GM12878 (cell line): Measurements from ENCODE around the gene SRSF11. TPM values are rescaled to one million over a fixed set of nuclear protein-coding genes. Genes with fewer than 3 reads are reported as not detected.

ENCODE experiments used
- ATAC-seq: fragments of 200-7000 bp; cut with Tn5 transposase; 3 replicates; pipeline ENCODE4 v1.9.1; 2020; ENCODE audit warnings: mild to moderate bottlenecking, moderate library complexity
- BruUV-seq: library from RNA; stranded (reverse); fragments of 400-500 nt; replicated peaks from 2 replicates; lab custom pipeline; 2021; lab: Mats Ljungman, UMichigan
- CTCF ChIA-PET: fragments of 300-600 bp; sonication (Branson Sonifier 250); formaldehyde crosslinking; extraction: SDS; loops from one replicate; lab custom pipeline; 2021; ENCODE audit warnings: inconsistent platforms; lab: Yijun Ruan, JAX
- POLR2A ChIA-PET: fragments of 350-600 bp; formaldehyde crosslinking; extraction: SDS; loops from one replicate; lab custom pipeline; 2021; ENCODE audit warnings: inconsistent platforms; lab: Charles Lee
- RAD21 ChIA-PET: fragments of 300-600 bp; sonication (Branson Sonifier 250); formaldehyde crosslinking; loops from one replicate; lab custom pipeline; 2023; ENCODE audit warnings: antibody characterized with exemption; ENCODE audit not compliant: unreplicated experiment; lab: Charles Lee
- SMC1A ChIA-PET: fragments of 300-600 bp; sonication (Branson Sonifier 250); formaldehyde crosslinking; loops from one replicate; lab custom pipeline; 2023; ENCODE audit not compliant: unreplicated experiment, uncharacterized antibody; lab: Charles Lee
- DNase-seq: peaks from one replicate; pipeline ENCODE4 v3.0.0-alpha.2; 2011; ENCODE audit warnings: low read depth, low spot score
- FAIRE-seq: peaks from 3 replicates; lab custom pipeline; 2011; peaks lifted over from hg19 to GRCh38; lab: Jason Lieb, UNC
- H2AFZ ChIP-seq: 2 replicates; pipeline ENCODE4 v1.6.0; 2011; ENCODE audit warnings: low read depth, low read length, control low read depth; ENCODE audit not compliant: control insufficient read depth
- H3K27ac ChIP-seq: 2 replicates; pipeline ENCODE4 v1.5.1; 2011; ENCODE audit warnings: control low read depth; ENCODE audit not compliant: control insufficient read depth, insufficient read depth
- H3K27me3 ChIP-seq, 2 experiments: replicated peaks in 1 of 2; 2 replicates each; pipeline versions ENCODE4 v1.6.0 to v1.6.1; 2011; ENCODE audit warnings: low read length in 1 of 2; ENCODE audit not compliant: control insufficient read depth in 2 of 2, insufficient read depth in 2 of 2
- H3K36me3 ChIP-seq, 2 experiments: 2 replicates each; pipeline ENCODE4 v1.5.1; 2011; ENCODE audit warnings: low read length in 1 of 2; ENCODE audit not compliant: control insufficient read depth in 2 of 2, insufficient read depth in 2 of 2
- H3K4me1 ChIP-seq: 2 replicates; pipeline ENCODE4 v1.6.1; 2011; ENCODE audit warnings: mild to moderate bottlenecking, low read length, moderate library complexity, mixed read lengths; ENCODE audit not compliant: control insufficient read depth, insufficient read depth
- H3K4me2 ChIP-seq: 2 replicates; pipeline ENCODE4 v1.6.0; 2011; ENCODE audit warnings: control low read depth; ENCODE audit not compliant: control insufficient read depth, insufficient read depth
- H3K4me3 ChIP-seq: fragments of 200-600 bp; sonication (generic); 2 replicates; pipeline ENCODE4 v1.5.1; 2016
- H3K79me2 ChIP-seq: 2 replicates; pipeline ENCODE4 v1.6.0; 2011; ENCODE audit warnings: low read length; ENCODE audit not compliant: control insufficient read depth, insufficient read depth
- H3K9ac ChIP-seq: 2 replicates; pipeline ENCODE4 v1.8.0; 2011; ENCODE audit warnings: low read length, control low read depth, mixed read lengths; ENCODE audit not compliant: control insufficient read depth, insufficient read depth
- H3K9me3 ChIP-seq: replicated peaks from 3 replicates; pipeline ENCODE4 v1.5.1; 2011; ENCODE audit warnings: mild to moderate bottlenecking, low read length; ENCODE audit not compliant: control insufficient read depth, insufficient read depth
- H4K20me1 ChIP-seq: 2 replicates; pipeline ENCODE4 v1.6.0; 2011; ENCODE audit not compliant: control insufficient read depth, insufficient read depth
- HDGF ChIP-seq: fragments of 450-650 bp; IDR thresholded peaks from 2 replicates; pipeline ENCODE4 v1.6.1; 2016; ENCODE audit warnings: antibody characterized with exemption
- MEF2A ChIP-seq: IDR thresholded peaks from 2 replicates; pipeline ENCODE4 v1.6.1; 2011; ENCODE audit warnings: low read depth, mild to moderate bottlenecking, low read length, moderate library complexity; ENCODE audit not compliant: insufficient read depth
- MEF2B ChIP-seq: fragments of 450-650 bp; IDR thresholded peaks from 2 replicates; pipeline ENCODE4 v1.6.1; 2018; ENCODE audit warnings: mild to moderate bottlenecking, moderate library complexity; ENCODE audit not compliant: partially characterized antibody, poor library complexity, severe bottlenecking
- NR2C1 ChIP-seq: fragments of 450-650 bp; IDR thresholded peaks from 2 replicates; pipeline ENCODE4 v1.6.1; 2017; ENCODE audit warnings: antibody characterized with exemption, mild to moderate bottlenecking, moderate library complexity
- RBBP5 ChIP-seq: fragments of 200-600 bp; sonication (generic); conservative IDR thresholded peaks from 2 replicates; pipeline ENCODE4 v1.6.1; 2016
- TCF3 ChIP-seq: IDR thresholded peaks from 2 replicates; pipeline ENCODE4 v1.6.1; 2012; ENCODE audit warnings: low read depth, mild to moderate bottlenecking, low read length, borderline replicate concordance; ENCODE audit not compliant: insufficient read depth
- YBX1 ChIP-seq: fragments of 450-650 bp; IDR thresholded peaks from 2 replicates; pipeline ENCODE4 v1.6.1; 2016; ENCODE audit warnings: antibody characterized with exemption
- in situ Hi-C: fragments of 300-500 bp; cut with MboI; formaldehyde crosslinking; loops from 9 replicates; pipeline ENCODE4 v1.14.3; 2018; ENCODE audit warnings: mixed read lengths
- intact Hi-C: fragments of 100-400 bp; cut with micrococcal nuclease; formaldehyde crosslinking; loops from one replicate; pipeline ENCODE4 v1.14.2; 2022; ENCODE audit not compliant: unreplicated experiment
- polyA plus RNA-seq, 11 experiments: library from polyadenylated mRNA; depleted of rRNA in 4 of 11; unstranded in 6 of 11; stranded (reverse) in 5 of 11; fragments of >200 nt; fragmentation: Nextera tagmentation in 4 of 11; fragmentation: Illumina TruSeq in 1 of 11; extraction: Ambion mirVana in 4 of 11; extraction: Trizol in 1 of 11; gene quantifications; 1 replicate in 1 of 11; 2 replicates in 10 of 11; pipeline versions ENCODE4 v1.2.1 to v1.2.3, GENCODE V29; 2011 to 2016; ENCODE audit warnings: inconsistent platforms in 2 of 11, missing spikeins in 2 of 11, low read depth in 1 of 11
- total RNA-seq, 4 experiments: library from RNA; depleted of rRNA in 3 of 4; stranded (reverse); fragments of >200 nt in 3 of 4; fragmentation: Illumina TruSeq in 1 of 4; extraction: Trizol in 1 of 4; gene quantifications; 2 replicates each; pipeline versions ENCODE4 v1.2.1 to v1.2.3, GENCODE V29; 2013 to 2021
- TF ChIP-seq, protein P1 (sequence below): fragments of 450-650 bp; IDR thresholded peaks from 2 replicates; pipeline ENCODE4 v1.6.1; 2018; ENCODE audit warnings: mild to moderate bottlenecking, low read depth, moderate library complexity; ENCODE audit not compliant: partially characterized antibody

The SRSF11 gene
- total and polyA plus RNA-seq, 10 of the 15 experiments (the other 5 are each of a cell fraction or from before 2014, with no cell fraction given): 83.0 to 424 (median 207) TPM

DNA sequence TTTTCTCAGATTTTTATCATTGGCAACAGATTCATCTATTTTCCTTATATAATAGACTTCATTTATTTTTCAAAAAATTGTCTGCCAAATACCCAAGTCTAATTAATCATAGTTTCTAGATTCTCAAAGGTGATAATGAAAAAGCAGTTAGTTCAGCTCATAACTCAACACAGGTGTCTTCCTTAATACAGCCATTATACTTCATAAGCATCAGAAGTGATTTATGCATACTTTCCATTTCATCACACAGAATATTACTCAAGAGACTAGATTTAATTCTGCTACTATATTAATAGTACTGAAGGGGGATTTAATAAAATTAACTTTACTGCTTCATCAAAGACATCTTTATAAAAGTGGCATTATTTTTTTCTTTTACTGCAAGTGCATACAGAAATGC lies 18.8 kb downstream of the SRSF11 start:
- Histone ChIP-seq H3K79me2 (no peaks in the 10 kb centered on the region; the same call in 1 of the 2 replicates), H3K27ac (no peak overlapping the region), H2AFZ (no peak overlapping the region), H3K9me3 (no peaks in the 10 kb centered on the region), H3K4me2 (no peak overlapping the region), H3K9ac (no peak overlapping the region), H3K4me3 (no peak overlapping the region), H4K20me1 (no peaks in the 10 kb centered on the region), H3K36me3 (peaks cover 4 to 41% of the 10 kb centered on the region in 2 experiments), H3K4me1 (no peaks in the 10 kb centered on the region), H3K27me3 (no peaks in the 10 kb centered on the region)
- no TSS peak for BruUV-seq
- FAIRE-seq (no peak), ATAC-seq (no peak), DNase-seq (no peak)
- POLR2A ChIA-PET: no interaction called here
- SMC1A ChIA-PET: no interaction called here
- CTCF ChIA-PET: no interaction called here
- RAD21 ChIA-PET: no interaction called here
- TF ChIP-seq MEF2A (no peak), TCF3 (no peak), NR2C1 (no peak), YBX1 (no peak), HDGF (no peak), MEF2B (no peak), RBBP5 (no peak)
- TF ChIP-seq, protein P1, sequence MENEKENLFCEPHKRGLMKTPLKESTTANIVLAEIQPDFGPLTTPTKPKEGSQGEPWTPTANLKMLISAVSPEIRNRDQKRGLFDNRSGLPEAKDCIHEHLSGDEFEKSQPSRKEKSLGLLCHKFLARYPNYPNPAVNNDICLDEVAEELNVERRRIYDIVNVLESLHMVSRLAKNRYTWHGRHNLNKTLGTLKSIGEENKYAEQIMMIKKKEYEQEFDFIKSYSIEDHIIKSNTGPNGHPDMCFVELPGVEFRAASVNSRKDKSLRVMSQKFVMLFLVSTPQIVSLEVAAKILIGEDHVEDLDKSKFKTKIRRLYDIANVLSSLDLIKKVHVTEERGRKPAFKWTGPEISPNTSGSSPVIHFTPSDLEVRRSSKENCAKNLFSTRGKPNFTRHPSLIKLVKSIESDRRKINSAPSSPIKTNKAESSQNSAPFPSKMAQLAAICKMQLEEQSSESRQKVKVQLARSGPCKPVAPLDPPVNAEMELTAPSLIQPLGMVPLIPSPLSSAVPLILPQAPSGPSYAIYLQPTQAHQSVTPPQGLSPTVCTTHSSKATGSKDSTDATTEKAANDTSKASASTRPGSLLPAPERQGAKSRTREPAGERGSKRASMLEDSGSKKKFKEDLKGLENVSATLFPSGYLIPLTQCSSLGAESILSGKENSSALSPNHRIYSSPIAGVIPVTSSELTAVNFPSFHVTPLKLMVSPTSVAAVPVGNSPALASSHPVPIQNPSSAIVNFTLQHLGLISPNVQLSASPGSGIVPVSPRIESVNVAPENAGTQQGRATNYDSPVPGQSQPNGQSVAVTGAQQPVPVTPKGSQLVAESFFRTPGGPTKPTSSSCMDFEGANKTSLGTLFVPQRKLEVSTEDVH: no peak
- in situ Hi-C loops: loop anchor here (10.0 kb wide), 1 partner anchor 835 kb away; no protein-coding TSS in a partner anchor
- intact Hi-C loops: no loop called here
